Activated CD4-positive, alpha-beta T cell treated with anti-CD3 and anti-CD28 coated beads for 1 hour (primary cell): ENCODE data around the gene MICAL1.
"Not testable (repeated sequence)": the region's sequence is repeated elsewhere in the genome, so short reads cannot be mapped to it uniquely, and the experiment has no call there.

Experiments used
- DNase-seq: peaks from one replicate; pipeline ENCODE4 v3.0.0-alpha.2; 2020

The MICAL1 gene

GRCh38 chr6:109477184-109477583 is 21.6 kb upstream of the MICAL1 start:
- no peak for DNase-seq

GRCh38 chr6:109475625-109476024 is 20.1 kb upstream of the MICAL1 start:
- no peak for DNase-seq

- no peak for DNase-seq
These were observed 19.4 kb upstream of the MICAL1 start for GRCh38 chr6:109474995-109475394.

- no peak for DNase-seq
These were observed 17.5 kb upstream of the MICAL1 start for GRCh38 chr6:109473120-109473519.

GRCh38 chr6:109472132-109472995 is 16.8 kb upstream of the MICAL1 start:
- no peak for DNase-seq

GRCh38 chr6:109471105-109471810 is 15.7 kb upstream of the MICAL1 start:
- no peak for DNase-seq

GRCh38 chr6:109469591-109470189 is 14.1 kb upstream of the MICAL1 start:
- no peak for DNase-seq

- DNase-seq = no peak
These were observed 12.1 kb upstream of the MICAL1 start for GRCh38 chr6:109467696-109468095.

GRCh38 chr6:109466212-109466923 is 10.8 kb upstream of the MICAL1 start:
- DNase-seq = no peak

- no peak for DNase-seq
These were observed 10.2 kb upstream of the MICAL1 start for GRCh38 chr6:109465772-109466171.

GRCh38 chr6:109461733-109462526 is 6.4 kb upstream of the MICAL1 start:
- DNase-seq = no peak

- not testable (repeated sequence) for DNase-seq
These were observed 5.6 kb upstream of the MICAL1 start for GRCh38 chr6:109461205-109461604.

GRCh38 chr6:109460161-109460829 is 4.7 kb upstream of the MICAL1 start:
- DNase-seq = no peak

GRCh38 chr6:109458774-109459531 is 3.4 kb upstream of the MICAL1 start:
- no peak for DNase-seq

- no peak for DNase-seq
These were observed 2.0 kb upstream of the MICAL1 start for GRCh38 chr6:109457562-109457996.

GRCh38 chr6:109456710-109457561 is 1.4 kb upstream of the MICAL1 start:
- DNase-seq = no peak

- DNase-seq = no peak
These were observed 575 bp upstream of the MICAL1 start for GRCh38 chr6:109456111-109456583.

GRCh38 chr6:109454496-109455436 is 806 bp downstream of the MICAL1 start:
- DNase-seq = peak; percentile 49
